PC-3 (cell line): ENCODE measurements around the gene TOLLIP.

Source experiments
- EZH2 ChIP-seq: fragments of 300-600 bp; sonication (generic); IDR thresholded peaks from one replicate; pipeline ENCODE4 v1.6.1; 2017; ENCODE audit warnings: antibody characterized with exemption, mild to moderate bottlenecking, low read length; ENCODE audit not compliant: unreplicated experiment
- TF ChIP-seq, protein P1 (sequence below): fragments of 300-600 bp; sonication (generic); conservative IDR thresholded peaks from 2 replicates; pipeline ENCODE4 v1.5.1; 2017; ENCODE audit warnings: antibody characterized with exemption, low read depth, mild to moderate bottlenecking, low read length

DNA sequence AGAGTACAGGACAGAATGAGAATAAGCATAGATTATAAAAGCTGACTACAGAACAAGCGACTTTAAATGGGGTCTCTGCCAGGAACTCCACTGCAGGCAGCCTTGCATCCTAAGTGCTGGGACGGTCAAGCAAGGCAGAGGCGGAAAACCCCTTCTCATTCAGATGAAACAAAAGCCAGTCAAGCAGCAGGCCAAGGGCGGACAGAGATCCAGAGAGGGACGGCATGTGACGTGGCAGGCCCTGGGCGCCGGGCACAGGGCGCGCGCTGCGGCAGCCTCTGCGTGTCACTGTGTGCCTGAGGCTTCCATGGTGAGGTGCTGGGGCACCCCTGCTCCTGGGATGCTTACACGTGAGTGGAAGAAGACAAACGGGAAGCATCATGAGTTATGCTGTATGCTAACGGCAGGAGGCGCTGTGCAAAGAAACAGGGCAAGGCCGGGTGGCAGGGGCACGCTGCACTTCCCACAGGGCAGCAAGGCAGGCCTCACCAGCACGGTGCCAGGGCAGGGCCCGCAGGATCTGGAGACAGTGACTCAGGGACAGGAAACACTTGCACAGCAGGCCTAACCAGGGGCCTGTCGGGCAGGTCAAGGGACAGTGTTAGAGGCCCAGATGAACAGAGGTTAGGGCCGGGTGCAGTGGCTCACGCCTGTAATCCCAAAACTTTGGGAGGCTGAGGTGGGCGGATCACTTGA lies 6.2 kb downstream of the TOLLIP start:
- TF ChIP-seq, protein P1, sequence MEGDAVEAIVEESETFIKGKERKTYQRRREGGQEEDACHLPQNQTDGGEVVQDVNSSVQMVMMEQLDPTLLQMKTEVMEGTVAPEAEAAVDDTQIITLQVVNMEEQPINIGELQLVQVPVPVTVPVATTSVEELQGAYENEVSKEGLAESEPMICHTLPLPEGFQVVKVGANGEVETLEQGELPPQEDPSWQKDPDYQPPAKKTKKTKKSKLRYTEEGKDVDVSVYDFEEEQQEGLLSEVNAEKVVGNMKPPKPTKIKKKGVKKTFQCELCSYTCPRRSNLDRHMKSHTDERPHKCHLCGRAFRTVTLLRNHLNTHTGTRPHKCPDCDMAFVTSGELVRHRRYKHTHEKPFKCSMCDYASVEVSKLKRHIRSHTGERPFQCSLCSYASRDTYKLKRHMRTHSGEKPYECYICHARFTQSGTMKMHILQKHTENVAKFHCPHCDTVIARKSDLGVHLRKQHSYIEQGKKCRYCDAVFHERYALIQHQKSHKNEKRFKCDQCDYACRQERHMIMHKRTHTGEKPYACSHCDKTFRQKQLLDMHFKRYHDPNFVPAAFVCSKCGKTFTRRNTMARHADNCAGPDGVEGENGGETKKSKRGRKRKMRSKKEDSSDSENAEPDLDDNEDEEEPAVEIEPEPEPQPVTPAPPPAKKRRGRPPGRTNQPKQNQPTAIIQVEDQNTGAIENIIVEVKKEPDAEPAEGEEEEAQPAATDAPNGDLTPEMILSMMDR = peak; percentile 85
- TF ChIP-seq EZH2 = no peak
